GM21723 (cell line): Measurements from ENCODE around the gene EXOC3.
"Not testable (repeated sequence)": the region's sequence is repeated elsewhere in the genome, so short reads cannot be mapped to it uniquely, and the experiment has no call there.

Experiments
- ATAC-seq: cut with Tn5 transposase; IDR thresholded peaks from one replicate; pipeline ENCODE4 v1.9.1; 2021; ENCODE audit warnings: mild to moderate bottlenecking, moderate library complexity; ENCODE audit not compliant: unreplicated experiment

EXOC3 gene

GRCh38 chr5:442335-443238, at the start of gene EXOC3:
TSS of gene EXOC3 (plus strand) at chr5:443176. CDS start at chr5:446206, 3,030 bp downstream.
- peak; percentile 87 for ATAC-seq

DNA sequence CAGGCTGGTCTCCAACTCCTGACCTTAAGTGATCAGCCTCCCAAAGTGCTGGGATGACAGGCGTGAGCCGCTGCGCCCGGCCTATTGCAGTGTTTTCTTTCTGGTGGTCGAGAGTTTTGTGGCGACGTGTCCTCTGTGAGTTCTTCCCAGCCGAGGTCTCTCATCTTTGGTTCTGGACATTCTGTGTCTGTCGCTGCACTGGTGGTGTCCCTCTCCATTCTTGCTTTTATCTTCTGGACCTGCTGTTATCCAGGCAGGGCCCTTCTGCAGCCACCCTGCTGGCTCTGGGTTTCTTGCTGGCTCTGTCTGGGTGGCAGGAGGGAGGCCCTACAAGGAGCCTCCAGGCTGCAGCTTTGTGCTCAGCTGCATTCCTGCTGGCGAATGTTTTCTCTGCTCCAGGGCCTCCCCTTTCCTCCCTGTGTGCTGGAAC, 49.1 kb upstream of the EXOC3 start:
- ATAC-seq: no peak

DNA sequence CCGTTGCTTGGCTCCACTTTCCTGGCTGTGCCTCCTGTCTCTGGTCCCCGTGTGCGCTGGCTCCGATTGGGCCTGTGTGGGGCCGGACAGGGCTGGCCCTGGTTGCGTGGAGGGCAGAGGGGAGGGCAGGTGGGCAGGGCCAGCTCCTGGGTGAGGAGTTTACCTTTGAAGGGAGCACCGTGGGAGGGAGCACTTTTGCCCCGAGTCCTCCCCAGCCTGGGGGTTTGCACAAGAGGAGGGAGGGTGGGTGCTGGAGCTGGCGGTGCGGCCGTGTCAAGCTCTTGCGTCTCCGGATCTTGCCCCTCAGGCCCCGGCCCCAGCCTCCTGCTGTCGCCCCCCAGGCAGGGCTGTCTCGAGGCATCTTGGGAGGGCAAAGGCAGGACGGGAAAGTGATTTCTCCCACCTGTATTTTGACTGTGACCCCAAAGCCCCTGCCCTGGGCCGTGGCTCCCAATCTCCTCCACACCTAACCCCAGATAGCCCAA, 48.3 kb upstream of the EXOC3 start:
- no peak for ATAC-seq

GRCh38 chr5:395156-395920, 47.6 kb upstream of the EXOC3 start:
- ATAC-seq: no peak

- no peak for ATAC-seq
These were observed 47.0 kb upstream of the EXOC3 start for GRCh38 chr5:395921-396530.

- ATAC-seq: no peak
These were observed 46.4 kb upstream of the EXOC3 start for GRCh38 chr5:396531-396961.

DNA sequence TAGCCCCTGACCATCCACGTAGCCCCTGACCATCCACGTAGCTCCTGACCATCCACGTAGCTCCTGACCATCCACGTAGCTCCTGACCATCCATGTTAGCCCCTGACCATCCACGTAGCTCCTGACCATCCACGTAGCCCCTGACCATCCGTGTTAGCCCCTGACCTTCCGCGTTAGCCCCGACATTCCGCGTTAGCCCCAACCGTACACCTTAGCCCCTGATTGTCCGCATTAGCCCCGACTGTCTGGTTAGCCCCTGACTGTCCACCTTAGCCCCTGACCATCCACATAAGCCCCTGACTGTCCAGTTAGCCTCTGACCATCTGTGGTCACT, 44.9 kb upstream of the EXOC3 start:
- not testable (repeated sequence) for ATAC-seq

DNA sequence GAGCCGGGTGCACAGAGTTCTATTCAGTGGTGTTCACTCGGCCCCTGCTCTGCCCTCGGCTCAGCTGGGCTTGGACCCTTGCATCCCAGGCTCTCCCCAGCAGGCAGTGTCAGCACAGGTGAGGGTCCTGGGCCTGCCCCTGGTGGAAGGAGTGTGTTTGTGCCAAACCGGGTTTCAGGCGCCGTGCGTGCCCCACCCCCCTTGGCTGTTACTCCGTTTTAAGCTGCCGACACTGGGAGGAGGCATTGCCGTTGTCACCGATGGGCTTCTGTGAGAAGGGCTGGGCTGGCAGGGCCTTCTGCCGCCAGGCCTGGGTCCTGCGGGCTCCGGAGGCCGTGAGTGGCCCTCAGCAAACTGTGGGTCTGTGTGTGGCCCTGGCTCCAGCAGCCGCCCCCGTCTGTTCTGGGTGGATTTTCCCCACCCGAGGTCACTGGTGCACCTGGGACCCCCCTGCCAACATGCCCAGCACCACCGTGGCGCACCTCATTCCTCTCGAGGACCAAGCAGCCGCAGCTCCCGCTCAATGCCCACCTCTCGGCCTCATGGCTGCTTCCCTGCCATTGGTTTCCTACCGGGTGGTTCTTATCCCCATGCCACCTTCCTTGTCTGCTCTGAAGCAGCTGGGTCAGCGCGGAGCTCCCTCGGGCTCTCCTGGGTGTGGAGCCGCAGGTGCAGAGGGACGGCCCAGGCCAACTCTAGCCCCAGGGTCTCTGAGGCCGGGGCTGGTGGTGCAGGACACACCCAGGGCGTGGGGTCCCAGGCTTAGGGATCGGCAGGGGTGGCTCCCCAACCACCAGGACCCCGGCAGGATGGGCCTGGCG, 44.3 kb upstream of the EXOC3 start:
- no peak for ATAC-seq

DNA sequence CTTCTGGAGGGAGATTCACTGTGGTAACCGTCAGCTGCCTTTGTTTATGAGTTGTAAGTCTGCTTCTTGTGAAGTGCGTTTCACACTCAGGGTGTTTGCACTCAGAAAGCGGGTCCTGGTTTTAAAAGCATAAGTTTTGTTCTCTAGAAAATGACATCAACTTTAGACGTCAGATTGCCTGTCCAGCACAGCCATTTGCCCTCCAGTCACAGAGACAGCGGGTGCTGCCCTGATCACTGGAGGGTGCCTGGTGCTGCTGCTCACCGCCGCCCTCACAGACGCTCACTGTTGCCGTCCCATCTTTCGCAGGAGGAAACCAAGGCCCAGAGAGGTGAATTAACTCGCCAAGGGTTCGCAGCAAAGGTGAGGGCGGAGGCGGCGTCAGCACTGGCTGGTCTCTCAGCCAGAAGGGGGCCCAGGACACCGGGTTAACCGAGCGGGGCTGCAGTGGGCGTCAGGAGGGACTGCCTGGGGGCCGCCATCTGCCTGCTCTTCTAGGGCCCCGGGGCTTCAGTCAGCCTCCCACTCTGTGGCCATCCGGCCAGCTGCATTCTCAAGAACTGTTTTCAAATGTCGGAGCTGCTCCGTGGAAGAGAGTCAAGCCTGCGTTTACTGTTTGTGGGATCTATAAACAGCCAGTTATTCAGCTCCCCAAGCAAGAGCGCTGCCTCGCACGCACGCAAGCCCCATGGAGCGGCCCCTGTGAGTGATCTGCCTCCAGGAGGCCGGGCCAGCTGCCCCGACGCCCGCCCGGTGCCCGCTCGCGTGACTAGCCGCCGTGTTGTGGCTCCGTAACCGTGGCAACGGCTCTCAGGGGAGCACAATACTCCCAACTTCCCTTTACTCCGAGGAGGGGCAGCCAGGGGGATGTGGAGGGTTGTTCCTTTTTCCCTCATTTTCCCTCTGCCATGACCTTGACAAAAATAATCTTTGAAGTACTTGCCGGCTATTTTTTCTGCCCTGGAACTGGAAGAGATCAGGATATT, 43.4 kb upstream of the EXOC3 start:
- peak; percentile 77 for ATAC-seq

DNA sequence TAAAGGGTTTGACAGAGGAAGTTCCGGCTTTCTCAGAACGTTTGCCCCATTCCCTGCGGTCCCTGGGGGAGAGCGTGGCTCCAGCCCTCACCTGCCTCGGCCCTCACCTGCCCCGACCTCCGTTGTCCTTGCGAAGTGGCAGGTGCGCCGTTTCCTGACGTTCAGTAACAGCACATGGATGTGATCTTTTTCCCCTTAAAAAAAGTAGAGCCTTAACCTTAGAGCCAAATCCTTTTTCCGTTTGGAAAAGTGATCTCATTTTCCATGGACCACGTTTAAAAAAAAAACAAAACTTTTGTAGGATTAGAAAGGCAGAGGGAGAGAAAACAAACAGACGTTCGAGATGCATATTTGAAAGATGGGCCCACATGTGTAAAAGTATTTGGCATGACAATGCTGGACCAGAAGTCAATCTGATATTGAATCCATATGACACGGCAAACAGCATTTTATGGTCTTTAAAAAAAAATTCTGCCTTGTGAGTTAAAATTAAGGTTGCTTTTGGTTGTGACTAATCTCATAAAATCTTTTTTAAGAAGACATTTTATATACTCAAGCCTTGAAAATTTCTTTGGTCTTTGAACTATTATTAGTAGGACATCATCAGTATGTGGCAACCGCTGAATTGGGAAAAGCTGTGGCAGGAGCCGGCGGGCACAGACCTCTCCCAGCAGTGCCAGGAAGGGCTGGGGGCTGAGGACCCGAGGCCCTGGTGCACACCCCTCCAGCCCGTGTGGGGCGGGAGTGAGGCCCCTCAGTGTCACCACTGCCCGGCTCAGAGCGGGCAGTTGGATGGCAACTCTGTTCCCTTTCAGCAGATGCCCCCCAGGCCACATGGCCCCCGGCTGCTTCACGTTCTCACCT, 42.5 kb upstream of the EXOC3 start:
- ATAC-seq: peak; percentile 6

- ATAC-seq: no peak
These were observed 41.6 kb upstream of the EXOC3 start for GRCh38 chr5:401146-402034.

DNA sequence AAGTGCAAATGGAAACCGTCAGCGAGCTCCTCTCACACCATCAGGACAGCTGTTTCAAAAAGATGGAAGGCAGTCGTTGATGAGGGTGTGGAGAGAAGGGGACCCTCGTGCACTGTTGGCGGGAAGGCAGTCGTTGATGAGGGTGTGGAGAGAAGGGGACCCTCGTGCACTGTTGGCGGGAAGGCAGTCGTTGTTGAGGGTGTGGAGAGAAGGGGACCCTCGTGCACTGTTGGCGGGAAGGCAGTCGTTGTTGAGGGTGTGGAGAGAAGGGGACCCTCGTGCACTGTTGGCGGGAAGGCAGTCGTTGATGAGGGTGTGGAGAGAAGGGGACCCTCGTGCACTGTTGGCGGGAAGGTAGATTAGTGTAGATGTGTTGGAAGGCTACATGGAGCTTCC, 40.8 kb upstream of the EXOC3 start:
- ATAC-seq: not testable (repeated sequence)

DNA sequence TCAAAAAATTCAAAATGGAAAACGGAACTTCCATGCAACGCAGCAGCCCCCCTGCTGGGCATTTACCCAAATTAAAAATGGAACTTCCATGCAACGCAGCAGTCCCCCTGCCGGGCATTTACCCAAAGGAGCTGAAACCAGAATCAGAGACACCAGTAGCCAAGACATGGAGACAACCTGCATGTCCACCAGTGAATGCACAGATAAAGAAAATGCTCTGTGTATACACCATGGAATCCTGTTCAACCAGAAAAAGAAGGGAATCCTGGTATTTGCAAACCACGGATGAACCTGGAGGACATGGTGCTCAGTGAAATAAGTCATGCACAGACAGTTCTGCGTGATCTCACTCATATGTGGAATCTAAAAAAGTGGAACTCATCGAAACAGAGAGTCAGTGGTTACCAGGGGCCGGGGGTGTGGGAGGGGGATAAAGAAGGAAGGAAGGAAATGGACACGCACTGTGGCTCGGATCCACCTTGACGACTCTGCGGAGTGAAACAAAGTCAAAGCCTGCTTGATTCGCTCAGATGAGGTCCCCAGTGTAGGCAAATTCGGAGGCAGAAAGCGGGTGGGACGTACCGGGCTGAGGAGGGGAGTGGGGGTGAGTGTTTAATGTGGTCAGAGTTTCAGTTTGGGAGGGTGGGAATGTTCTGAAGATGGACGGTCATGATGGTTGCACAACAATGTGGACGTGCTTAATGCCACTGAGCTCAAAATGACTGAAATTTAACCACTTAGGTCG, 40.2 kb upstream of the EXOC3 start:
- peak; percentile 70 for ATAC-seq

DNA sequence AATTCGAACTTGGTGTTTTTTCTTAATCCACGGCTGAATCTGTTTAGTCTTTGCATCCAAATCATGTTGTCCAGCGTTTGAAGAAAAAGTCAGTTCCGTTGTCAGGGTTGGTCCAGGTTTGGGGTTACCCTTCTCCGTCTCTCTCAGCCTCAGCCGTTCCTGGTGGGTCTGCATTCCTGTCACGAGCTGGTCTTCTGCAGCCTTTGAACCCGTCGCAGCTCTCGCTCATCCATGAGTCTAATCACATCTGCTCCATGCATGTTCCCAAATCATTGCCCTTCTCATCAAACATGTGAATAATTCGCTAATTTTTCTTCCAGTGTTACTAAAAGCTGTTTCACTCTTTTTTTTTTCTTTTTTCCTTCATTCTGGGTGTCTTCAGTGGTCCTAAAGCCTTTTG, 39.0 kb upstream of the EXOC3 start:
- ATAC-seq: no peak

GRCh38 chr5:404666-405241, 38.2 kb upstream of the EXOC3 start:
- ATAC-seq: no peak

- no peak for ATAC-seq
These were observed 37.6 kb upstream of the EXOC3 start for GRCh38 chr5:405421-405820.
